Mucosa of rectum (tissue), 2 donors: Measurements from ENCODE around the gene APH1A.
"Not testable (repeated sequence)": the region's sequence is repeated elsewhere in the genome, so short reads cannot be mapped to it uniquely, and the experiment has no call there.

Experiments used
- H3K27ac ChIP-seq, 2 donors: one replicate each; pipeline ENCODE4 v1.7.0; 2013; ENCODE audit warnings: inconsistent platforms in 2 of 2, low read depth in 2 of 2, low read length in 2 of 2
- H3K27me3 ChIP-seq, 2 donors: one replicate each; pipeline ENCODE4 v1.7.0; 2013; ENCODE audit warnings: low read length in 2 of 2; ENCODE audit not compliant: control insufficient read depth in 2 of 2, insufficient read depth in 2 of 2
- H3K36me3 ChIP-seq, 2 donors: one replicate each; pipeline ENCODE4 v1.7.0; 2013; ENCODE audit warnings: low read length in 2 of 2; ENCODE audit not compliant: control insufficient read depth in 2 of 2, insufficient read depth in 2 of 2
- H3K4me1 ChIP-seq, 2 donors: one replicate each; pipeline ENCODE4 v1.7.0; 2013; ENCODE audit warnings: low read length in 2 of 2, mild to moderate bottlenecking in 1 of 2; ENCODE audit not compliant: control insufficient read depth in 2 of 2, insufficient read depth in 2 of 2
- H3K4me3 ChIP-seq, 2 donors: one replicate each; pipeline ENCODE4 v1.7.0; 2013; ENCODE audit warnings: low read length in 2 of 2
- H3K9ac ChIP-seq, 2 donors: one replicate each; pipeline ENCODE4 v1.7.0; 2013; ENCODE audit warnings: low read length in 2 of 2, low read depth in 1 of 2, mild to moderate bottlenecking in 1 of 2
- H3K9me3 ChIP-seq, 2 donors: one replicate each; pipeline ENCODE4 v1.7.0; 2013; ENCODE audit warnings: low read length in 2 of 2; ENCODE audit not compliant: control insufficient read depth in 2 of 2
- donor health status: healthy.
- donor health status: Normal muscosa, but diverticular disease.

The APH1A gene

GRCh38 chr1:150268705-150269403, at the start of gene APH1A:
Gene APH1A (minus strand): TSS chr1:150269016. CDS start chr1:150268810, 206 bp downstream.
- peaks cover 23 to 34% of the 10 kb centered on the region in 2 donors for H3K36me3 ChIP-seq
- H3K27ac ChIP-seq, result peak within 1 kb of the TSS; percentile 90 to 94
- peaks cover 10 to 16% of the 10 kb centered on the region in 2 donors for H3K4me1 ChIP-seq
- no peaks in the 10 kb centered on the region for H3K27me3 ChIP-seq
- H3K4me3 ChIP-seq, result peak within 1 kb of the TSS; percentile 90 to 96
- no peaks in the 10 kb centered on the region for H3K9me3 ChIP-seq
- peak within 1 kb of the TSS; percentile 96 to 99 for H3K9ac ChIP-seq

- not testable (repeated sequence) for H3K9me3 ChIP-seq, H3K9ac ChIP-seq, H3K36me3 ChIP-seq, H3K4me3 ChIP-seq, H3K27me3 ChIP-seq, H3K27ac ChIP-seq, H3K4me1 ChIP-seq
Measured at GRCh38 chr1:150314691-150315090, 45.9 kb upstream of the APH1A start.

- no peaks in the 10 kb centered on the region for H3K4me1 ChIP-seq
- no peak overlapping the region for H3K9ac ChIP-seq
- H3K9me3 ChIP-seq, result no peaks in the 10 kb centered on the region
- no peak overlapping the region for H3K4me3 ChIP-seq
- H3K27ac ChIP-seq, result no peak overlapping the region
- no peaks in the 10 kb centered on the region for H3K27me3 ChIP-seq
- peaks cover 5% of the 10 kb centered on the region in 2 donors for H3K36me3 ChIP-seq
Measured at GRCh38 chr1:150311762-150312161, 42.9 kb upstream of the APH1A start.

- Histone ChIP-seq H3K4me3 (no peak overlapping the region), H3K9ac (no peak overlapping the region), H3K36me3 (peaks cover 5% of the 10 kb centered on the region in 2 donors), H3K9me3 (no peaks in the 10 kb centered on the region), H3K4me1 (no peaks in the 10 kb centered on the region), H3K27me3 (no peaks in the 10 kb centered on the region), H3K27ac (no peak overlapping the region)
Measured at GRCh38 chr1:150309758-150310508, 41.1 kb upstream of the APH1A start.

GRCh38 chr1:150308585-150308984, 39.8 kb upstream of the APH1A start:
- not testable (repeated sequence) for H3K4me3 ChIP-seq, H3K9ac ChIP-seq, H3K27ac ChIP-seq, H3K27me3 ChIP-seq, H3K9me3 ChIP-seq, H3K4me1 ChIP-seq, H3K36me3 ChIP-seq

GRCh38 chr1:150302902-150303301, 34.1 kb upstream of the APH1A start:
- peaks cover 6 to 7% of the 10 kb centered on the region in 2 donors for H3K36me3 ChIP-seq
- H3K4me3 ChIP-seq, result no peak overlapping the region
- no peaks in the 10 kb centered on the region for H3K27me3 ChIP-seq

GRCh38 chr1:150302338-150302737, 33.5 kb upstream of the APH1A start:
- peaks cover 6 to 7% of the 10 kb centered on the region in 2 donors for H3K36me3 ChIP-seq
- no peaks in the 10 kb centered on the region for H3K9me3 ChIP-seq
- no peaks in the 10 kb centered on the region for H3K27me3 ChIP-seq
- no peak overlapping the region for H3K9ac ChIP-seq
- H3K4me1 ChIP-seq, result no peaks in the 10 kb centered on the region
- no peak overlapping the region for H3K27ac ChIP-seq
- H3K4me3 ChIP-seq, result no peak overlapping the region

More at GRCh38 chr1:150302902-150303301, 34.1 kb upstream of the APH1A start:
- Histone ChIP-seq H3K27ac (no peak overlapping the region), H3K4me1 (no peaks in the 10 kb centered on the region), H3K9me3 (no peaks in the 10 kb centered on the region), H3K9ac (no peak overlapping the region)

- peaks cover 7 to 9% of the 10 kb centered on the region in 2 donors for H3K36me3 ChIP-seq
- H3K9me3 ChIP-seq, result no peaks in the 10 kb centered on the region
- H3K4me3 ChIP-seq, result no peak overlapping the region
- no peaks in the 10 kb centered on the region for H3K27me3 ChIP-seq
- no peaks in the 10 kb centered on the region for H3K4me1 ChIP-seq
- no peak overlapping the region for H3K27ac ChIP-seq
- no peak overlapping the region for H3K9ac ChIP-seq
Measured at GRCh38 chr1:150299716-150300115, 30.9 kb upstream of the APH1A start.

- peaks cover 0 to 7% of the 10 kb centered on the region in 2 donors for H3K36me3 ChIP-seq
- no peaks in the 10 kb centered on the region for H3K27me3 ChIP-seq
- H3K4me3 ChIP-seq, result no peak overlapping the region
- H3K27ac ChIP-seq, result no peak overlapping the region
- H3K4me1 ChIP-seq, result peaks cover 3 to 8% of the 10 kb centered on the region in 2 donors
- no peak overlapping the region for H3K9ac ChIP-seq
- no peaks in the 10 kb centered on the region for H3K9me3 ChIP-seq
Measured at GRCh38 chr1:150295476-150295875, 26.7 kb upstream of the APH1A start.

- Histone ChIP-seq H3K27me3 (no peaks in the 10 kb centered on the region), H3K9me3 (no peaks in the 10 kb centered on the region), H3K27ac (peak within 1 kb of the TSS; percentile 25 to 77), H3K4me3 (peak within 1 kb of the TSS; percentile 87 to 96), H3K36me3 (peaks cover 0 to 7% of the 10 kb centered on the region in 2 donors), H3K9ac (peak within 1 kb of the TSS; percentile 65 to 81), H3K4me1 (peaks cover 3 to 8% of the 10 kb centered on the region in 2 donors)
Measured at GRCh38 chr1:150293433-150294253, 24.8 kb upstream of the APH1A start, which contains the start of gene MRPS21. Gene MRPS21 (plus strand): TSS chr1:150293861. CDS start chr1:150294367, 506 bp downstream.
